GM23338 (cell line): ENCODE results near the gene KRTAP5-10. TPM values are rescaled to one million over a fixed set of nuclear protein-coding genes. Genes with fewer than 3 reads are reported as not detected.

Experiments used
- ATAC-seq: fragments of 200-7000 bp; cut with Tn5 transposase; 3 replicates; pipeline ENCODE4 v1.9.1; 2020
- DNase-seq: peaks from one replicate; pipeline ENCODE4 v3.0.0-alpha.2; 2015; ENCODE audit warnings: low spot score
- H2AFZ ChIP-seq: fragments of 200-600 bp; sonication (generic); 2 replicates; pipeline ENCODE4 v1.8.0; 2016; ENCODE audit warnings: antibody characterized with exemption, mild to moderate bottlenecking, moderate library complexity
- H3F3A ChIP-seq: fragments of 200-600 bp; sonication (generic); replicated peaks from 2 replicates; pipeline ENCODE4 v1.8.0; 2017; ENCODE audit warnings: antibody characterized with exemption, mixed run types, low read depth
- H3K27ac ChIP-seq: fragments of 200-600 bp; sonication (generic); 2 replicates; pipeline ENCODE4 v1.6.1; 2016; ENCODE audit warnings: low read depth
- H3K27me3 ChIP-seq: fragments of 200-600 bp; sonication (generic); 2 replicates; pipeline ENCODE4 v1.8.0; 2016; ENCODE audit warnings: mild to moderate bottlenecking, mixed run types, moderate library complexity; ENCODE audit not compliant: insufficient read depth
- H3K36me3 ChIP-seq: fragments of 200-600 bp; sonication (generic); 2 replicates; pipeline ENCODE4 v1.8.0; 2016; ENCODE audit warnings: mild to moderate bottlenecking; ENCODE audit not compliant: insufficient read depth
- H3K4me1 ChIP-seq: fragments of 200-600 bp; sonication (generic); 2 replicates; pipeline ENCODE4 v1.8.0; 2016; ENCODE audit warnings: mild to moderate bottlenecking, moderate library complexity; ENCODE audit not compliant: insufficient read depth
- H3K4me2 ChIP-seq: fragments of 200-600 bp; sonication (generic); 2 replicates; pipeline ENCODE4 v1.7.1; 2017; ENCODE audit warnings: mixed run types
- H3K4me3 ChIP-seq: fragments of 200-600 bp; sonication (generic); 2 replicates; pipeline ENCODE4 v1.6.1; 2016; ENCODE audit warnings: mixed run types
- H3K79me2 ChIP-seq: fragments of 200-600 bp; sonication (generic); replicated peaks from 2 replicates; pipeline ENCODE4 v1.8.0; 2017; ENCODE audit warnings: mild to moderate bottlenecking; ENCODE audit not compliant: insufficient read depth
- H3K9me2 ChIP-seq: fragments of 200-600 bp; sonication (generic); 2 replicates; pipeline ENCODE4 v1.8.0; 2017; ENCODE audit not compliant: insufficient read depth
- H4K20me1 ChIP-seq: fragments of 200-600 bp; sonication (generic); replicated peaks from 2 replicates; pipeline ENCODE4 v1.8.0; 2017; ENCODE audit warnings: mild to moderate bottlenecking; ENCODE audit not compliant: insufficient read depth
- H3K27ac Mint-ChIP-seq: 2 replicates; pipeline ENCODE4 v1.8.0; 2020; ENCODE audit warnings: inconsistent platforms, mild to moderate bottlenecking, moderate library complexity, mixed read lengths
- H3K27me3 Mint-ChIP-seq: 3 replicates; pipeline ENCODE4 v1.8.0; 2022; ENCODE audit warnings: low read depth, mild to moderate bottlenecking, moderate library complexity, mixed read lengths, inconsistent platforms; ENCODE audit not compliant: insufficient read depth, poor library complexity
- H3K36me3 Mint-ChIP-seq: 3 replicates; pipeline ENCODE4 v1.8.0; 2021; ENCODE audit warnings: low read depth, mild to moderate bottlenecking, inconsistent platforms, moderate library complexity, mixed read lengths
- H3K4me1 Mint-ChIP-seq: 3 replicates; pipeline ENCODE4 v1.8.0; 2020; ENCODE audit warnings: mild to moderate bottlenecking, inconsistent platforms, mixed read lengths
- H3K4me3 Mint-ChIP-seq: 3 replicates; pipeline ENCODE4 v1.8.0; 2021; ENCODE audit warnings: moderate library complexity, mild to moderate bottlenecking, inconsistent platforms, mixed read lengths
- H3K9me3 Mint-ChIP-seq: 3 replicates; pipeline ENCODE4 v1.8.0; 2020; ENCODE audit warnings: moderate library complexity, mild to moderate bottlenecking, inconsistent platforms, mixed read lengths
- CREB1 ChIP-seq: fragments of 250-450 bp; sonication (Bioruptor Pico); IDR thresholded peaks from 2 replicates; pipeline ENCODE4 v1.5.0; 2020; ENCODE audit warnings: low read depth, mild to moderate bottlenecking, moderate library complexity
- CTCF ChIP-seq, 2 experiments: fragments of 200-600 bp in 1 of 2; sonication (generic) in 1 of 2; conservative IDR thresholded peaks; 2 replicates each; pipeline versions ENCODE4 v1.5.1 to v1.6.1; 2016 to 2017; ENCODE audit warnings: antibody characterized with exemption in 2 of 2, low read depth in 2 of 2, mild to moderate bottlenecking in 2 of 2, moderate library complexity in 1 of 2
- ETS1 ChIP-seq: IDR thresholded peaks from 2 replicates; pipeline ENCODE4 v1.6.1; 2016; ENCODE audit warnings: antibody characterized with exemption
- EZH2 ChIP-seq: fragments of 200-600 bp; sonication (generic); IDR thresholded peaks from one replicate; pipeline ENCODE4 v1.8.0; 2017; ENCODE audit warnings: antibody characterized with exemption, mild to moderate bottlenecking, low read depth; ENCODE audit not compliant: unreplicated experiment
- EZH2phosphoT487 ChIP-seq: fragments of 200-600 bp; sonication (generic); IDR thresholded peaks from one replicate; pipeline ENCODE4 v1.8.1; 2018; ENCODE audit warnings: antibody characterized with exemption; ENCODE audit not compliant: unreplicated experiment
- JUNB ChIP-seq: IDR thresholded peaks from one replicate; pipeline ENCODE4 v1.6.1; 2016; ENCODE audit warnings: antibody characterized with exemption; ENCODE audit not compliant: unreplicated experiment
- NANOG ChIP-seq: IDR thresholded peaks from 2 replicates; pipeline ENCODE4 v1.6.1; 2016; ENCODE audit warnings: antibody characterized with exemption, borderline replicate concordance
- POLR2AphosphoS5 ChIP-seq: IDR thresholded peaks from 2 replicates; pipeline ENCODE4 v1.6.1; 2016; ENCODE audit warnings: antibody characterized with exemption, low read depth
- REST ChIP-seq: IDR thresholded peaks from one replicate; pipeline ENCODE4 v1.6.1; 2018; ENCODE audit warnings: antibody characterized with exemption; ENCODE audit not compliant: unreplicated experiment
- STAT1 ChIP-seq: IDR thresholded peaks from one replicate; pipeline ENCODE4 v1.6.1; 2016; ENCODE audit warnings: antibody characterized with exemption; ENCODE audit not compliant: unreplicated experiment
- ZNF114 ChIP-seq: fragments of 250-450 bp; sonication (Bioruptor Pico); IDR thresholded peaks from 2 replicates; pipeline ENCODE4 v1.5.0; 2020; ENCODE audit warnings: mild to moderate bottlenecking, moderate library complexity
- ZNF331 ChIP-seq: fragments of 250-450 bp; sonication (Bioruptor Pico); IDR thresholded peaks from 2 replicates; pipeline ENCODE4 v1.5.0; 2020; ENCODE audit warnings: low read depth, mild to moderate bottlenecking, moderate library complexity
- ZNF462 ChIP-seq: fragments of 250-450 bp; sonication (Bioruptor Pico); IDR thresholded peaks from 2 replicates; pipeline ENCODE4 v1.5.0; 2020; ENCODE audit warnings: mild to moderate bottlenecking, moderate library complexity
- polyA plus RNA-seq: library from polyadenylated mRNA; unstranded; fragments of >200 nt; fragmentation: Nextera tagmentation; extraction: Ambion mirVana; gene quantifications from 2 replicates; pipeline ENCODE4 v1.2.1, GENCODE V29; 2016
- total RNA-seq: library from RNA; depleted of rRNA; stranded (reverse); fragments of >200 nt; shearing (Covaris generic); gene quantifications from 2 replicates; pipeline ENCODE4 v1.2.3, GENCODE V29; 2014

Gene KRTAP5-10
- total and polyA plus RNA-seq, 2 experiments from 2014 or later = not detected

- H3K79me2 ChIP-seq = no peaks in the 10 kb centered on the region
- TF ChIP-seq ZNF462 = no peak
- no peak for TF ChIP-seq NANOG
- TF ChIP-seq CTCF (conservative IDR thresholded peaks at IDR 0.05; ENCODE audit: low read depth in 2 of 2) = no peak
- no peak for TF ChIP-seq ZNF331 (CRISPR knock-in tag)
- TF ChIP-seq CREB1 = no peak
- no peak for TF ChIP-seq EZH2
- no peak for TF ChIP-seq REST
- no peak for TF ChIP-seq ETS1
- TF ChIP-seq JUNB = no peak
- no peak for TF ChIP-seq EZH2phosphoT487
- TF ChIP-seq STAT1 = no peak
- no peak for TF ChIP-seq POLR2AphosphoS5
- no peak for TF ChIP-seq ZNF114 (CRISPR knock-in tag)
- no peaks in the 10 kb centered on the region for H3K4me1 ChIP-seq
- no peak overlapping the region for H3K4me3 ChIP-seq
- Mint-ChIP-seq H3K9me3 (no peaks in the 10 kb centered on the region), H3K4me1 (peaks cover 2% of the 10 kb centered on the region; the same call in 1 of the 3 replicates), H3K27me3 (peaks cover 2% of the 10 kb centered on the region), H3K4me3 (no peak overlapping the region), H3K27ac (no peak overlapping the region), H3K36me3 (no peaks in the 10 kb centered on the region)
- no peak for DNase-seq
- no peaks in the 10 kb centered on the region for H4K20me1 ChIP-seq
- ATAC-seq = no peak
- no peaks in the 10 kb centered on the region for H3F3A ChIP-seq
- H3K9me2 ChIP-seq = no peaks in the 10 kb centered on the region
- H3K36me3 ChIP-seq = no peaks in the 10 kb centered on the region
- H2AFZ ChIP-seq = no peak overlapping the region
- H3K27me3 ChIP-seq = no peaks in the 10 kb centered on the region
- H3K27ac ChIP-seq = no peak overlapping the region
- H3K4me2 ChIP-seq = no peak overlapping the region
Observed at GRCh38 chr11:71530602-71531001, 34.8 kb upstream of the KRTAP5-10 start.
